GM13977 (cell line): ENCODE results near the gene ADH5.
"Not testable (repeated sequence)": the region's sequence is repeated elsewhere in the genome, so short reads cannot be mapped to it uniquely, and the experiment has no call there.

ENCODE experiments used
- DNase-seq: peaks from one replicate; pipeline ENCODE4 v3.0.0; 2012; ENCODE audit warnings: low spot score
- CTCF ChIP-seq: IDR thresholded peaks from 2 replicates; pipeline ENCODE4 v1.5.1; 2012; ENCODE audit warnings: mild to moderate bottlenecking, control low read depth; ENCODE audit not compliant: insufficient read depth; ENCODE audit errors: extremely low read depth, missing control alignments
- in situ Hi-C: fragments of 300-500 bp; cut with MboI; formaldehyde crosslinking; loops from one replicate; pipeline ENCODE4 v1.12.0; 2022; ENCODE audit warnings: low sequenced_read_pairs, low pct_unique_long_range_greater_than_20kb, mixed read lengths, inconsistent platforms; ENCODE audit not compliant: unreplicated experiment

ADH5 gene

GRCh38 chr4:99027304-99027703 lies 61.3 kb downstream of the ADH5 start:
- in situ Hi-C loops, result no loop called here
- no peak for DNase-seq
- no peak for TF ChIP-seq CTCF

GRCh38 chr4:99025506-99025905 lies 63.1 kb downstream of the ADH5 start:
- in situ Hi-C loops, result no loop called here
- TF ChIP-seq CTCF, result no peak
- no peak for DNase-seq

GRCh38 chr4:99024481-99025275 lies 63.9 kb downstream of the ADH5 start:
- TF ChIP-seq CTCF, result no peak
- in situ Hi-C loops, result no loop called here
- no peak for DNase-seq

- DNase-seq, in situ Hi-C loops: not testable (repeated sequence)
Observed at GRCh38 chr4:99023800-99024251, 64.8 kb downstream of the ADH5 start.

- in situ Hi-C loops, result no loop called here
- DNase-seq, result no peak
- TF ChIP-seq CTCF, result no peak
Observed at GRCh38 chr4:99022566-99022965, 66.0 kb downstream of the ADH5 start.

- in situ Hi-C loops, result no loop called here
- TF ChIP-seq CTCF, result no peak
Observed at GRCh38 chr4:99021386-99021785, 67.2 kb downstream of the ADH5 start.

More at GRCh38 chr4:99021386-99021785, 67.2 kb downstream of the ADH5 start:
- no peak for DNase-seq
